Measurements from ENCODE around the gene KIF2C.

GRCh38 chr1:44777969-44778635, 38.5 kb downstream of the KIF2C start:
- no peak for TF ChIP-seq POLR2A (IDR thresholded peaks at IDR 0.05)
- TF ChIP-seq CTCF (IDR thresholded peaks at IDR 0.05): no peak

Data from uterus (tissue), 2 donors.